B cell (primary cell): ENCODE results near the gene RDH8. TPM values are rescaled to one million over a fixed set of nuclear protein-coding genes. Genes with fewer than 3 reads are reported as not detected.

Source experiments
- ATAC-seq: fragments of 200-7000 bp; cut with Tn5 transposase; one replicate; pipeline ENCODE4 v1.10.0; 2021; ENCODE audit warnings: low read depth, mild to moderate bottlenecking, moderate number of reproducible peaks, moderate library complexity
- CTCF ChIA-PET: fragments of 350-600 bp; sonication (Branson Sonifier 250); formaldehyde crosslinking; loops from one replicate; lab custom pipeline; 2021; ENCODE audit warnings: antibody characterized with exemption, inconsistent platforms; lab: Charles Lee
- POLR2A ChIA-PET: fragments of 350-600 bp; sonication (Branson Sonifier 250); formaldehyde crosslinking; loops from one replicate; lab custom pipeline; 2021; ENCODE audit warnings: antibody characterized with exemption; lab: Charles Lee
- DNase-seq: peaks from one replicate; pipeline ENCODE4 v3.0.0; 2013
- H2AFZ ChIP-seq: 2 replicates; pipeline ENCODE4 v1.6.1; 2012; ENCODE audit warnings: mild to moderate bottlenecking, low read depth, low read length; ENCODE audit not compliant: insufficient read depth, poor library complexity, severe bottlenecking
- H3K27ac ChIP-seq, 2 donors: 1 replicate in 1 of 2; 2 replicates in 1 of 2; pipeline ENCODE4 v1.5.1; 2012 to 2013; ENCODE audit warnings: low read length in 2 of 2, mild to moderate bottlenecking in 2 of 2, moderate library complexity in 1 of 2
- H3K27me3 ChIP-seq, 4 experiments: fragments of 200-600 bp in 1 of 4; sonication (generic) in 1 of 4; replicated peaks in 1 of 4; 1 replicate in 2 of 4; 2 replicates in 2 of 4; pipeline versions ENCODE4 v1.6.1 to v1.7.0; 2013 to 2016; ENCODE audit warnings: low read length in 3 of 4, mild to moderate bottlenecking in 2 of 4, mixed read lengths in 1 of 4, moderate library complexity in 1 of 4; ENCODE audit not compliant: insufficient read depth in 4 of 4, control insufficient read depth in 3 of 4; ENCODE audit errors: control extremely low read depth in 1 of 4
- H3K36me3 ChIP-seq, 2 experiments: replicated peaks in 1 of 2; 1 replicate in 1 of 2; 2 replicates in 1 of 2; pipeline versions ENCODE4 v1.6.1 to v1.7.1; 2013; ENCODE audit warnings: low read length in 1 of 2; ENCODE audit not compliant: insufficient read depth in 2 of 2, control insufficient read depth in 1 of 2; ENCODE audit errors: control extremely low read depth in 1 of 2, extremely low read depth in 1 of 2
- H3K4me1 ChIP-seq, 2 donors: fragments of 200-600 bp in 1 of 2; sonication (generic) in 1 of 2; 1 replicate in 1 of 2; 2 replicates in 1 of 2; pipeline versions ENCODE4 v1.5.1 to v1.6.1; 2013 to 2017; ENCODE audit warnings: low read length in 2 of 2; ENCODE audit not compliant: control insufficient read depth in 2 of 2, insufficient read depth in 2 of 2
- H3K4me2 ChIP-seq: replicated peaks from 2 replicates; pipeline ENCODE3; 2012; ENCODE audit warnings: mild to moderate bottlenecking, low read depth, low read length; ENCODE audit not compliant: poor library complexity, severe bottlenecking
- H3K4me3 ChIP-seq, 5 experiments: fragments of 200-600 bp in 1 of 5; sonication (generic) in 1 of 5; 1 replicate in 3 of 5; 2 replicates in 2 of 5; pipeline versions ENCODE4 v1.5.1 to v1.7.0; 2011 to 2016; ENCODE audit warnings: low read length in 4 of 5, mild to moderate bottlenecking in 4 of 5, low read depth in 2 of 5, control low read depth in 1 of 5, moderate library complexity in 1 of 5; ENCODE audit not compliant: insufficient read depth in 1 of 5; ENCODE audit errors: control extremely low read depth in 1 of 5, extremely low read depth in 1 of 5
- H3K79me2 ChIP-seq: fragments of 200-600 bp; sonication (generic); one replicate; pipeline ENCODE4 v1.6.0; 2016; ENCODE audit warnings: low read length; ENCODE audit not compliant: control insufficient read depth, insufficient read depth
- H3K9ac ChIP-seq: fragments of 200-600 bp; sonication (generic); 2 replicates; pipeline ENCODE4 v1.6.1; 2017; ENCODE audit warnings: mild to moderate bottlenecking, low read length, moderate library complexity
- H3K9me3 ChIP-seq, 3 donors: one replicate each; pipeline versions ENCODE4 v1.6.1 to v1.7.1; 2013; ENCODE audit warnings: low read length in 2 of 3; ENCODE audit not compliant: control insufficient read depth in 2 of 3, insufficient read depth in 1 of 3; ENCODE audit errors: control extremely low read depth in 1 of 3
- H4K20me1 ChIP-seq: 2 replicates; pipeline ENCODE4 v1.6.0; 2012; ENCODE audit warnings: mild to moderate bottlenecking, low read length; ENCODE audit not compliant: insufficient read depth, control insufficient read depth, poor library complexity, severe bottlenecking
- H3K27ac Mint-ChIP-seq: one replicate; pipeline ENCODE4 v1.8.0; 2021; ENCODE audit warnings: mixed read lengths
- H3K27me3 Mint-ChIP-seq: one replicate; pipeline ENCODE4 v1.8.0; 2021; ENCODE audit warnings: mixed read lengths
- H3K4me1 Mint-ChIP-seq: one replicate; pipeline ENCODE4 v1.8.0; 2021; ENCODE audit warnings: mixed read lengths
- H3K4me3 Mint-ChIP-seq: one replicate; pipeline ENCODE4 v1.8.0; 2021; ENCODE audit warnings: mixed read lengths
- H3K9me3 Mint-ChIP-seq: one replicate; pipeline ENCODE4 v1.8.0; 2022; ENCODE audit warnings: mixed read lengths; ENCODE audit not compliant: insufficient read depth
- CTCF ChIP-seq: fragments of 200-600 bp; IDR thresholded peaks from one replicate; pipeline ENCODE4 v1.8.0; 2022; ENCODE audit warnings: antibody characterized with exemption, mild to moderate bottlenecking
- EZH2 ChIP-seq: IDR thresholded peaks from 2 replicates; pipeline ENCODE4 v1.6.1; 2012; ENCODE audit warnings: borderline replicate concordance, low read depth, mild to moderate bottlenecking, moderate library complexity, low read length; ENCODE audit not compliant: insufficient read depth, poor library complexity, severe bottlenecking
- WGBS: methylation state at CpG from one replicate; pipeline ENCODE4 v1.1.5; 2013; ENCODE audit warnings: missing lambda C conversion rate; ENCODE audit not compliant: insufficient coverage; 5-methylcytosine and 5-hydroxymethylcytosine counted together
- intact Hi-C: fragments of 100-400 bp; cut with micrococcal nuclease; formaldehyde crosslinking; loops from one replicate; pipeline ENCODE4 v1.10.0; 2022
- polyA plus RNA-seq: library from polyadenylated mRNA; depleted of rRNA; stranded (reverse); fragments of >200 nt; gene quantifications from 2 replicates; pipeline ENCODE4 v1.2.3, GENCODE V29; 2012
- total RNA-seq, 2 donors: library from RNA; stranded (reverse); fragments of 120-200 nt in 1 of 2; gene quantifications; 1 replicate in 1 of 2; 2 replicates in 1 of 2; pipeline versions ENCODE4 v1.2.3 to v1.2.4, GENCODE V29; 2013 to 2022

Gene RDH8
- total and polyA plus RNA-seq, 2 donors (not counting 1 experiment from before 2014, with no cell fraction given): not detected

DNA sequence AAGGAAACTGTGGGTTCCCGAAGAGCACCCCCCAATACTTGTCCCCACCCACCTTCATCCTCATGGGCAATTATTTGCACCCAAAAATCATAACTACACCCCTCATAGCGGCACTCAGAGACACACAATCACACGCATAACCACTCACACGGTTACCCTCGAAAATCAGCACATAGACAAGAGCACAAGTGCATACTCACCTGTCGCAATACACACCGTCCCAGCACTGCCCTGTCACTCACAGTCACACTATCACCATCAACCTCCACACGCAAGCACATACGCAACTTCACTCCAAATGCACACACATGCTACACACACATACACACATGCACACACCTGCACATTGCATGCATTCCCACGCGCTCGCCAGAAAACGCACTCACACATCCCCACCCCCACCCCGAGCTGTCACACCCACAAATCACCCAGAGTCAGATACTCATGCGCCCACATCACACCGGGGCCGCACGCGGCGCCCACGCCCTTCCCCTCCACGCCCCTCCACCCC lies 3.5 kb upstream of the RDH8 start:
- peak overlapping the region; percentile 3 for H3K4me3 Mint-ChIP-seq
- H3K27ac ChIP-seq: no peak overlapping the region
- WGBS: 18% methylated on average over 20 of the region's 22 CpGs
- H3K4me1 Mint-ChIP-seq: peaks cover 4% of the 10 kb centered on the region
- H3K27ac Mint-ChIP-seq: no peak overlapping the region
- intact Hi-C loops: no loop called here
- H3K9me3 ChIP-seq: peaks cover 0 to 30% (median 0%) of the 10 kb centered on the region in 3 donors
- no peaks in the 10 kb centered on the region for H4K20me1 ChIP-seq
- H3K27me3 ChIP-seq: peaks cover 0 to 68% (median 16%) of the 10 kb centered on the region in 4 experiments
- no peak overlapping the region for H3K9ac ChIP-seq
- H3K9me3 Mint-ChIP-seq: peaks cover 3% of the 10 kb centered on the region
- H3K79me2 ChIP-seq: no peaks in the 10 kb centered on the region
- ChIA-PET CTCF (no interaction called here), POLR2A (interaction anchor here (0.7 kb wide), 1 partner anchor 37 kb away, joined by 4 read pairs; no protein-coding TSS in a partner anchor)
- H3K4me1 ChIP-seq: peaks cover 0 to 9% of the 10 kb centered on the region in 2 donors
- peaks cover 61% of the 10 kb centered on the region for H3K27me3 Mint-ChIP-seq
- no peaks in the 10 kb centered on the region for H3K36me3 ChIP-seq
- H3K4me2 ChIP-seq: no peak overlapping the region
- no peak for TF ChIP-seq EZH2
- TF ChIP-seq CTCF: no peak
- no peak overlapping the region for H3K4me3 ChIP-seq
- ATAC-seq (no peak), DNase-seq (no peak)
- no peak overlapping the region for H2AFZ ChIP-seq

GRCh38 chr19:10010247-10010691 lies 3.0 kb upstream of the RDH8 start, which contains the start of gene COL5A3:
TSS of gene COL5A3 (minus strand) at chr19:10010504. CDS start at chr19:10010385, 119 bp downstream.
- H3K9me3 Mint-ChIP-seq: peaks cover 3% of the 10 kb centered on the region
- ChIA-PET CTCF (no interaction called here), POLR2A (interaction anchor here (0.7 kb wide), 1 partner anchor 37 kb away, joined by 4 read pairs; no protein-coding TSS in a partner anchor)
- Histone ChIP-seq H3K9me3 (peaks cover 0 to 30% (median 0%) of the 10 kb centered on the region in 3 donors), H3K9ac (no peak within 1 kb of the TSS), H3K27ac (no peak within 1 kb of the TSS), H2AFZ (no peak within 1 kb of the TSS), H3K36me3 (no peaks in the 10 kb centered on the region), H3K4me2 (no peak within 1 kb of the TSS), H3K4me1 (peaks cover 0 to 9% of the 10 kb centered on the region in 2 donors), H4K20me1 (no peaks in the 10 kb centered on the region), H3K4me3 (no peak within 1 kb of the TSS), H3K27me3 (peaks cover 0 to 66% (median 16%) of the 10 kb centered on the region in 4 experiments), H3K79me2 (no peaks in the 10 kb centered on the region)
- peak within 1 kb of the TSS; percentile 3 for H3K4me3 Mint-ChIP-seq
- H3K4me1 Mint-ChIP-seq: peaks cover 4% of the 10 kb centered on the region
- ATAC-seq (no peak), DNase-seq (no peak)
- WGBS: 7% methylated on average over 35 of the region's 38 CpGs
- intact Hi-C loops: no loop called here
- no peak for TF ChIP-seq EZH2
- TF ChIP-seq CTCF: no peak
- H3K27ac Mint-ChIP-seq: peak within 1 kb of the TSS; percentile 3
- peaks cover 59% of the 10 kb centered on the region for H3K27me3 Mint-ChIP-seq
